Stimulated activated CD4-positive, alpha-beta T cell treated with anti-CD3 and anti-CD28 coated beads, Interleukin-4, amount 100 ng/mL, for 24 hours (primary cell): ENCODE data around the gene SH3BP5L.
A peak's percentile ranks its signal among the peaks of the same experiment; 100 is the strongest.
"Not testable (repeated sequence)": the region's sequence is repeated elsewhere in the genome, so short reads cannot be mapped to it uniquely, and the experiment has no call there.

Experiments used
- DNase-seq: peaks from one replicate; pipeline ENCODE4 v3.0.0-alpha.2; 2020

Gene SH3BP5L

GRCh38 chr1:248850536-248851251 lies 25.0 kb upstream of the SH3BP5L start:
- no peak for DNase-seq

- no peak for DNase-seq
Observed at GRCh38 chr1:248850124-248850523, 24.4 kb upstream of the SH3BP5L start.

- DNase-seq, result no peak
Observed at GRCh38 chr1:248849637-248850036, 23.9 kb upstream of the SH3BP5L start.

- no peak for DNase-seq
Observed at GRCh38 chr1:248849152-248849551, 23.4 kb upstream of the SH3BP5L start.

- no peak for DNase-seq
Observed at GRCh38 chr1:248848602-248849001, 22.9 kb upstream of the SH3BP5L start.

- no peak for DNase-seq
Observed at GRCh38 chr1:248847956-248848561, 22.3 kb upstream of the SH3BP5L start.

- no peak for DNase-seq
Observed at GRCh38 chr1:248847181-248847955, 21.7 kb upstream of the SH3BP5L start.

- no peak for DNase-seq
Observed at GRCh38 chr1:248844526-248844925, 18.8 kb upstream of the SH3BP5L start.

- DNase-seq, result no peak
Observed at GRCh38 chr1:248843687-248844086, 18.0 kb upstream of the SH3BP5L start.

GRCh38 chr1:248842781-248843331 lies 17.1 kb upstream of the SH3BP5L start:
- DNase-seq, result no peak

- no peak for DNase-seq
Observed at GRCh38 chr1:248841702-248842395, 16.1 kb upstream of the SH3BP5L start.

- DNase-seq, result no peak
Observed at GRCh38 chr1:248840946-248841345, 15.2 kb upstream of the SH3BP5L start.

GRCh38 chr1:248839168-248839555 lies 13.4 kb upstream of the SH3BP5L start:
- DNase-seq, result no peak

- DNase-seq, result peak; percentile 82
Observed at GRCh38 chr1:248838357-248839167, 12.8 kb upstream of the SH3BP5L start.

- peak; percentile 94 for DNase-seq
Observed at GRCh38 chr1:248837781-248838356, 12.2 kb upstream of the SH3BP5L start, which contains the start of gene ZNF672. ZNF672 (plus strand) TSS chr1:248838224; CDS start chr1:248847275, 9,051 bp downstream.

- no peak for DNase-seq
Observed at GRCh38 chr1:248837045-248837780, 11.5 kb upstream of the SH3BP5L start.

- no peak for DNase-seq
Observed at GRCh38 chr1:248834343-248834940, 8.7 kb upstream of the SH3BP5L start.

- no peak for DNase-seq
Observed at GRCh38 chr1:248831842-248832241, 6.1 kb upstream of the SH3BP5L start.

GRCh38 chr1:248830718-248831017 lies 5.0 kb upstream of the SH3BP5L start:
- not testable (repeated sequence) for DNase-seq

- DNase-seq, result no peak
Observed at GRCh38 chr1:248828845-248829244, 3.1 kb upstream of the SH3BP5L start.

GRCh38 chr1:248825573-248825908 lies 174 bp downstream of the SH3BP5L start:
- no peak for DNase-seq
